Measurements from ENCODE around the gene TTLL1. TPM values are rescaled to one million over a fixed set of nuclear protein-coding genes. Genes with fewer than 3 reads are reported as not detected.

Gene TTLL1
- total RNA-seq, 1 experiment from 2014 or later = 4.3 TPM

- TF ChIP-seq CTCF (IDR thresholded peaks at IDR 0.05 in 2 of 3, conservative IDR thresholded peaks at IDR 0.05 in 1 of 3; ENCODE audit: borderline replicate concordance in 1 of 3, insufficient read depth in 1 of 3, low read depth in 2 of 3, low read length in 2 of 3) (no peak), EGR1 (IDR thresholded peaks at IDR 0.05; ENCODE audit: low read depth) (no peak), ZFX (IDR thresholded peaks at IDR 0.05) (no peak), CEBPB (IDR thresholded peaks at IDR 0.05; ENCODE audit: low read depth) (no peak), TCF7L2 (IDR thresholded peaks at IDR 0.05; ENCODE audit: borderline replicate concordance, extremely low read depth, insufficient read depth, insufficient read length) (no peak)
Observed at GRCh38 chr22:43088627-43088983, 586 bp downstream of the TTLL1 start (continued).

- BruUV-seq (replicated peaks) = no TSS peak
- no peak for TF ChIP-seq SRF (IDR thresholded peaks at IDR 0.05; ENCODE audit: low read depth)
- Histone ChIP-seq H2AFZ (ENCODE audit: low read depth, low read length, poor library complexity, severe bottlenecking) (no peak overlapping the region), H3K79me2 (ENCODE audit: insufficient read depth, low read length) (no peaks in the 10 kb centered on the region), H3K9ac (ENCODE audit: low read length) (no peak overlapping the region), H3K4me1 (ENCODE audit: control insufficient read depth in 1 of 2, insufficient read depth in 2 of 2, low read length in 2 of 2) (peaks cover 7 to 27% of the 10 kb centered on the region in 2 experiments; a peak in 3 of 4 replicates), H3K9me2 (ENCODE audit: insufficient read depth) (no peaks in the 10 kb centered on the region), H3K27ac (ENCODE audit: low read depth, low read length) (no peak overlapping the region), H3K27me3 (ENCODE audit: insufficient read depth, low read length) (no peaks in the 10 kb centered on the region), H4K20me1 (ENCODE audit: insufficient read depth) (no peaks in the 10 kb centered on the region), H3K4me3 (replicated peaks in 1 of 2; ENCODE audit: low read depth in 1 of 2, low read length in 2 of 2) (no peak overlapping the region), H3K4me2 (ENCODE audit: low read length) (no peak overlapping the region), H3K9me3 (ENCODE audit: control insufficient read depth in 1 of 2, insufficient read depth in 1 of 2, low read depth in 1 of 2, low read length in 2 of 2) (no peaks in the 10 kb centered on the region), H3K36me3 (ENCODE audit: control insufficient read depth in 1 of 2, insufficient read depth in 2 of 2, low read length in 2 of 2) (no peaks in the 10 kb centered on the region)
- intact Hi-C loops (cut with micrococcal nuclease) = no loop called here
- CTCF ChIA-PET = no interaction called here
- POLR2A ChIA-PET = no interaction called here
- no peak for DNase-seq (ENCODE audit: low read depth, low spot score)
- RAD21 ChIA-PET (ENCODE audit: low non-redundant PET in 1 of 2, low total read pairs in 2 of 2, uncharacterized antibody in 2 of 2, unreplicated experiment in 2 of 2) = no interaction called here
- no peak for ATAC-seq
Observed at GRCh38 chr22:43085658-43086606, 3.3 kb downstream of the TTLL1 start.
